Transverse colon (tissue), 4 donors: ENCODE data around the gene DOCK8.

ENCODE experiments used
- EP300 ChIP-seq: sonication (generic); formaldehyde crosslinking; IDR thresholded peaks from one replicate; pipeline ENCODE4 v1.6.1; 2017; ENCODE audit warnings: antibody characterized with exemption, low read depth
- POLR2A ChIP-seq: fragments of 450-650 bp; IDR thresholded peaks from one replicate; pipeline ENCODE4 v1.6.1; 2016; ENCODE audit warnings: antibody characterized with exemption, mild to moderate bottlenecking, moderate library complexity
- POLR2AphosphoS5 ChIP-seq, 3 donors: sonication (generic); formaldehyde crosslinking; IDR thresholded peaks; one replicate each; pipeline ENCODE4 v1.6.1; 2016; ENCODE audit warnings: antibody characterized with exemption in 3 of 3
- TF ChIP-seq, protein P1 (sequence below), 5 experiments: fragments of 200-600 bp in 3 of 5; fragments of 450-650 bp in 2 of 5; sonication (generic) in 3 of 5; IDR thresholded peaks; 1 replicate in 2 of 5; 2 replicates in 3 of 5; pipeline ENCODE4 v1.5.1; 2016 to 2017; ENCODE audit warnings: antibody characterized with exemption in 5 of 5, inconsistent platforms in 3 of 5, mild to moderate bottlenecking in 2 of 5, moderate library complexity in 1 of 5

DNA sequence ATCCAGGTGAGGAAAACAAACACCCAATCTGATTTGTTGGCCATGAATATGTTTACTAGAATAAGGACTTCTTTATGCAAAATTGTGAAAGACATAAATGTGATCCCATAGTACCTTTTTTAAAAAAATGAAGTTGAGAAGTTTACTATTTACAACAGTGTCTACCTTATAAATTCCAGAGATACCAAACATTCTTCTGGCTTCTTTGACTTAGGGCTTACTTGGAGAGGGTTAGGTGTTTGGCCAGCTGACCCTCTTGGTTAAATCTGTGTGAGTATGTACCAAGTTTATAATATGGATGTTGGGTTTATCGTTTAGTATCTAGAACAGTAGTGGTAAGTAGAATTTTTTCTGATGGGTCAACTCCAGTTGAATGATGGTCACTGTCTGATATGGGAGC is 212.3 kb downstream of the DOCK8 start:
- TF ChIP-seq, protein P1, sequence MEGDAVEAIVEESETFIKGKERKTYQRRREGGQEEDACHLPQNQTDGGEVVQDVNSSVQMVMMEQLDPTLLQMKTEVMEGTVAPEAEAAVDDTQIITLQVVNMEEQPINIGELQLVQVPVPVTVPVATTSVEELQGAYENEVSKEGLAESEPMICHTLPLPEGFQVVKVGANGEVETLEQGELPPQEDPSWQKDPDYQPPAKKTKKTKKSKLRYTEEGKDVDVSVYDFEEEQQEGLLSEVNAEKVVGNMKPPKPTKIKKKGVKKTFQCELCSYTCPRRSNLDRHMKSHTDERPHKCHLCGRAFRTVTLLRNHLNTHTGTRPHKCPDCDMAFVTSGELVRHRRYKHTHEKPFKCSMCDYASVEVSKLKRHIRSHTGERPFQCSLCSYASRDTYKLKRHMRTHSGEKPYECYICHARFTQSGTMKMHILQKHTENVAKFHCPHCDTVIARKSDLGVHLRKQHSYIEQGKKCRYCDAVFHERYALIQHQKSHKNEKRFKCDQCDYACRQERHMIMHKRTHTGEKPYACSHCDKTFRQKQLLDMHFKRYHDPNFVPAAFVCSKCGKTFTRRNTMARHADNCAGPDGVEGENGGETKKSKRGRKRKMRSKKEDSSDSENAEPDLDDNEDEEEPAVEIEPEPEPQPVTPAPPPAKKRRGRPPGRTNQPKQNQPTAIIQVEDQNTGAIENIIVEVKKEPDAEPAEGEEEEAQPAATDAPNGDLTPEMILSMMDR (IDR thresholded peaks at IDR 0.05) = no peak
- TF ChIP-seq POLR2A (no peak), EP300 (no peak), POLR2AphosphoS5 (IDR thresholded peaks at IDR 0.05) (no peak)
